ENCODE measurements around the gene MSH5. TPM values are rescaled to one million over a fixed set of nuclear protein-coding genes. Genes with fewer than 3 reads are reported as not detected.
A peak's percentile ranks its signal among the peaks of the same experiment; 100 is the strongest.

The MSH5 gene
- total and polyA plus RNA-seq, 2 of the 13 experiments (the other 11 are each of a cell fraction or from before 2014, with no cell fraction given), result 10.2 to 38.7 TPM

GRCh38 chr6:31739639-31740396, at the start of gene MSH5 (continued):
- TF ChIP-seq RERE (CRISPR knock-in tag; IDR thresholded peaks at IDR 0.05; ENCODE audit: low read depth) (peak; percentile 15), WIZ (CRISPR knock-in tag; IDR thresholded peaks at IDR 0.05) (peak; percentile 84; the same call in 1 of the 2 replicates), SRSF4 (IDR thresholded peaks at IDR 0.05; ENCODE audit: low read depth, low read length, poor library complexity, severe bottlenecking) (no peak), RBM22 (optimal IDR thresholded peaks at IDR 0.05; ENCODE audit: low read length) (no peak), PPARG (CRISPR knock-in tag; conservative IDR thresholded peaks at IDR 0.05) (peak; percentile 29; the same call in 1 of the 2 replicates), ZNF318 (CRISPR knock-in tag; IDR thresholded peaks at IDR 0.05) (peak; percentile 98), AGO1 (IDR thresholded peaks at IDR 0.05; ENCODE audit: low read depth, low read length, poor library complexity, severe bottlenecking) (no peak), MIXL1 (CRISPR knock-in tag; IDR thresholded peaks at IDR 0.05) (no peak; the same call in none of the 2 replicates), MYC (CRISPR knock-in tag; IDR thresholded peaks at IDR 0.05; ENCODE audit: borderline replicate concordance) (peak; percentile 97), ZSCAN22 (CRISPR knock-in tag; IDR thresholded peaks at IDR 0.05) (peak; percentile 82; the same call in 1 of the 2 replicates), FOXO1 (CRISPR knock-in tag; IDR thresholded peaks at IDR 0.05) (no peak; the same call in 1 of the 2 replicates), YEATS4 (CRISPR knock-in tag; IDR thresholded peaks at IDR 0.05; ENCODE audit: borderline replicate concordance) (peak; percentile 94), IRF1 (CRISPR knock-in tag; IDR thresholded peaks at IDR 0.05; ENCODE audit: low read depth) (peak; percentile 94)

Measured in HepG2 (cell line).